WTC11 (cell line): Measurements from ENCODE around the gene OR51D1. TPM values are rescaled to one million over a fixed set of nuclear protein-coding genes. Genes with fewer than 3 reads are reported as not detected.

Experiments
- ATAC-seq: fragments of 200-7000 bp; cut with Tn5 transposase; 2 replicates; pipeline ENCODE4 v1.10.0; 2021; ENCODE audit warnings: mild to moderate bottlenecking, moderate library complexity
- CTCF ChIA-PET: fragments of 300-600 bp; sonication (Branson Sonifier 250); formaldehyde crosslinking; loops from one replicate; lab custom pipeline; 2021; ENCODE audit warnings: antibody characterized with exemption; lab: Charles Lee
- POLR2A ChIA-PET: fragments of 350-600 bp; sonication (Branson Sonifier 250); formaldehyde crosslinking; loops from one replicate; lab custom pipeline; 2021; ENCODE audit warnings: antibody characterized with exemption; lab: Charles Lee
- DNase-seq: peaks from one replicate; pipeline ENCODE4 v3.0.0; 2021; ENCODE audit warnings: low spot score
- H3K27ac Mint-ChIP-seq: 2 replicates; pipeline ENCODE4 v1.8.0; 2021; ENCODE audit warnings: mixed read lengths
- H3K27me3 Mint-ChIP-seq: 2 replicates; pipeline ENCODE4 v1.8.0; 2021; ENCODE audit warnings: low read depth, mild to moderate bottlenecking, moderate library complexity, mixed read lengths
- H3K36me3 Mint-ChIP-seq: 2 replicates; pipeline ENCODE4 v1.8.0; 2021; ENCODE audit warnings: mixed read lengths
- H3K4me1 Mint-ChIP-seq: 2 replicates; pipeline ENCODE4 v1.8.0; 2022; ENCODE audit warnings: mixed read lengths
- H3K4me3 Mint-ChIP-seq: 2 replicates; pipeline ENCODE4 v1.8.0; 2021; ENCODE audit warnings: mild to moderate bottlenecking, moderate library complexity, mixed read lengths
- H3K9me3 Mint-ChIP-seq: 2 replicates; pipeline ENCODE4 v1.8.0; 2021; ENCODE audit warnings: mixed read lengths
- ARID4B ChIP-seq: sonication (generic); formaldehyde crosslinking; IDR thresholded peaks from 2 replicates; pipeline ENCODE4 v1.8.0; 2023; ENCODE audit warnings: missing genetic modification reagents, mild to moderate bottlenecking, borderline replicate concordance
- CDX4 ChIP-seq: fragments of 250-450 bp; sonication (Bioruptor Pico); IDR thresholded peaks from 2 replicates; pipeline ENCODE4 v1.9.0; 2021; ENCODE audit warnings: moderate library complexity, mild to moderate bottlenecking, inconsistent platforms, borderline replicate concordance
- ELF4 ChIP-seq: sonication (generic); formaldehyde crosslinking; IDR thresholded peaks from 2 replicates; pipeline ENCODE4 v1.8.1; 2022; ENCODE audit warnings: low read depth, mild to moderate bottlenecking, moderate library complexity, missing genetic modification reagents
- GTF2I ChIP-seq: fragments of 250-450 bp; sonication (Bioruptor Pico); conservative IDR thresholded peaks from 2 replicates; pipeline ENCODE4 v1.4.0; 2021; ENCODE audit warnings: mild to moderate bottlenecking
- JUN ChIP-seq: sonication (generic); formaldehyde crosslinking; IDR thresholded peaks from 2 replicates; pipeline ENCODE4 v1.8.0; 2023; ENCODE audit warnings: mild to moderate bottlenecking, missing genetic modification reagents
- NR1H2 ChIP-seq: sonication (generic); formaldehyde crosslinking; IDR thresholded peaks from 2 replicates; pipeline ENCODE4 v1.9.0; 2021; ENCODE audit warnings: mild to moderate bottlenecking, moderate library complexity, missing genetic modification reagents
- PRRX2 ChIP-seq: fragments of 250-450 bp; sonication (Bioruptor Pico); IDR thresholded peaks from 2 replicates; pipeline ENCODE4 v1.8.0; 2021; ENCODE audit warnings: mild to moderate bottlenecking
- STAT6 ChIP-seq: sonication (generic); formaldehyde crosslinking; conservative IDR thresholded peaks from 2 replicates; pipeline ENCODE4 v1.8.1; 2023; ENCODE audit warnings: mild to moderate bottlenecking, low read depth, missing genetic modification reagents, moderate library complexity
- TEAD1 ChIP-seq: sonication (generic); formaldehyde crosslinking; IDR thresholded peaks from 2 replicates; pipeline ENCODE4 v1.8.0; 2022; ENCODE audit warnings: mild to moderate bottlenecking, missing genetic modification reagents
- TEAD4 ChIP-seq: sonication (generic); formaldehyde crosslinking; IDR thresholded peaks from 2 replicates; pipeline ENCODE4 v1.8.0; 2022; ENCODE audit warnings: mild to moderate bottlenecking, missing genetic modification reagents
- ZNF138 ChIP-seq: sonication (generic); formaldehyde crosslinking; conservative IDR thresholded peaks from 2 replicates; pipeline ENCODE4 v1.8.1; 2022; ENCODE audit warnings: mild to moderate bottlenecking, moderate library complexity, missing genetic modification reagents
- ZNF219 ChIP-seq: sonication (generic); formaldehyde crosslinking; IDR thresholded peaks from 2 replicates; pipeline ENCODE4 v1.8.0; 2023; ENCODE audit warnings: missing genetic modification reagents, mild to moderate bottlenecking, borderline replicate concordance
- ZNF263 ChIP-seq: sonication (generic); formaldehyde crosslinking; IDR thresholded peaks from 2 replicates; pipeline ENCODE4 v1.8.1; 2022; ENCODE audit warnings: low read depth, mild to moderate bottlenecking, moderate library complexity, missing genetic modification reagents
- ZNF281 ChIP-seq: sonication (generic); formaldehyde crosslinking; IDR thresholded peaks from 2 replicates; pipeline ENCODE4 v1.8.0; 2023; ENCODE audit warnings: mild to moderate bottlenecking, missing genetic modification reagents
- total RNA-seq: library from RNA; stranded (reverse); gene quantifications from 3 replicates; pipeline ENCODE4 v1.2.3, GENCODE V29; 2021
- TF ChIP-seq, protein P1 (sequence below): sonication (generic); formaldehyde crosslinking; IDR thresholded peaks from 2 replicates; pipeline ENCODE4 v1.8.1; 2022; ENCODE audit warnings: mild to moderate bottlenecking, moderate library complexity, missing genetic modification reagents
- TF ChIP-seq, protein P2 (sequence below): sonication (generic); formaldehyde crosslinking; IDR thresholded peaks from 2 replicates; pipeline ENCODE4 v1.8.0; 2022; ENCODE audit warnings: missing genetic modification reagents

Gene OR51D1
- total RNA-seq, 1 experiment from 2014 or later = not detected

DNA sequence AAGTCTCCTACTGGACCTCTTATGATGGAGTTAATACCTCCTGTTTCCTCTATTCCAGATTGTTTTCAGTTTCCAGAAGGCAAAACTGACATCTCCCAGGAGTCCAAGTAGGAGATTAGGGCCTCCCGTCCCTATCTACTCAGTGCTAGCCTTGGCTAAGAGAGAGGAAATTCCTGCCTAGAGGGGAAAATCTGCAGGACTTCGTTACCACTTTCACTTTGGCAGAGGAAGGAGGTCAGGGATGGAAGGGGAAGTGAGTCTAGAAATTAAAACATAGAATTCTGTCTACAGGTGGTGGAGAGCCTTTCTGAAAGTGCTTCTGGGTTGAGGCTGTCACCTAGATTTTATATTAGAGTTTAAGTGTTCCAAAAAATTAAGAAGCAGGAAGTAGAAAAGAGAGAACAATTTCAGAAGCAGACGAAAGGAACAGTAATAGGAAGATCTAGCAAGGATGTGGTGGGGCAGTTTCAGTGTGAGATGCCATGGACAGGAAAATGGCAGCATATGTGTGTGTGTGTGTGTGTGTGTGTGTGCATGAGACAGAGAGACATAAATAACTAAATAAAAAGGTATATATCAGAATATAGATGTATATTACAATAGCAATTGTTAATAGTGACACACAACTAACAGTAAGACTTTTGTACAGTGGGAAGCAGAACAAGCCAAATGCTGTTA lies 26.9 kb upstream of the OR51D1 start (continued):
- no peak for TF ChIP-seq STAT6 (CRISPR knock-in tag)
- no peak for TF ChIP-seq ZNF263 (CRISPR knock-in tag)
- TF ChIP-seq NR1H2 (CRISPR knock-in tag) = no peak
- TF ChIP-seq ZNF281 (CRISPR knock-in tag) = no peak
- no peak for TF ChIP-seq ARID4B (CRISPR knock-in tag)
- TF ChIP-seq TEAD1 (CRISPR knock-in tag) = no peak
- no peak for TF ChIP-seq CDX4 (CRISPR knock-in tag)
- TF ChIP-seq, protein P1, sequence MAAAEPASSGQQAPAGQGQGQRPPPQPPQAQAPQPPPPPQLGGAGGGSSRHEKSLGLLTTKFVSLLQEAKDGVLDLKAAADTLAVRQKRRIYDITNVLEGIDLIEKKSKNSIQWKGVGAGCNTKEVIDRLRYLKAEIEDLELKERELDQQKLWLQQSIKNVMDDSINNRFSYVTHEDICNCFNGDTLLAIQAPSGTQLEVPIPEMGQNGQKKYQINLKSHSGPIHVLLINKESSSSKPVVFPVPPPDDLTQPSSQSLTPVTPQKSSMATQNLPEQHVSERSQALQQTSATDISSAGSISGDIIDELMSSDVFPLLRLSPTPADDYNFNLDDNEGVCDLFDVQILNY (CRISPR knock-in tag) = no peak
- no peak for TF ChIP-seq PRRX2 (CRISPR knock-in tag)
- no peak for TF ChIP-seq GTF2I (CRISPR knock-in tag)
- no peak for TF ChIP-seq JUN (CRISPR knock-in tag)
- no peak for TF ChIP-seq ZNF219 (CRISPR knock-in tag)

DNA sequence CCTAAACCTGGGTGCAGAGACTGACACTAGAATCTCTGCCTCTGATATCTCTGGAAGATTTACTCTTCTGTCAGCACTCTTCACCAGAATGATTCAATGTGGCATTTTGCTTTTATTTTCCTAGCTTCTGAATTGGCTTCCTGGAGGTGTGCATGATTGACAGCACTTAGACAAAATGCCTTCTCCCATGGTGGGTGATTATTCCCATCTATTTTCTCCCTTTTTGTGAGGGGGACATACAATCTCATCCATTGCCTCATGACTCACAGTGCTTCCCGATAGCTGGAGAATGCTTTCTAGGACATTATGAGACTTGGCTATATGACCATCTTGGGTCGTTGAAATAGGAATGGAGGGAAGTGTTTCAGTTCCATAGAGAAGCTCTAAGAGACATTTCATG lies 25.3 kb upstream of the OR51D1 start:
- no peak for ATAC-seq
- ChIA-PET CTCF (interaction anchor here (0.7 kb wide), 1 partner anchor 25 kb away, joined by 4 read pairs; no protein-coding TSS in a partner anchor), POLR2A (no interaction called here)
- Mint-ChIP-seq H3K27me3 (peaks cover 22% of the 10 kb centered on the region), H3K36me3 (no peaks in the 10 kb centered on the region), H3K4me1 (peaks cover 7% of the 10 kb centered on the region), H3K4me3 (no peak overlapping the region), H3K27ac (no peak overlapping the region), H3K9me3 (peaks cover 13% of the 10 kb centered on the region)
- TF ChIP-seq, protein P2, sequence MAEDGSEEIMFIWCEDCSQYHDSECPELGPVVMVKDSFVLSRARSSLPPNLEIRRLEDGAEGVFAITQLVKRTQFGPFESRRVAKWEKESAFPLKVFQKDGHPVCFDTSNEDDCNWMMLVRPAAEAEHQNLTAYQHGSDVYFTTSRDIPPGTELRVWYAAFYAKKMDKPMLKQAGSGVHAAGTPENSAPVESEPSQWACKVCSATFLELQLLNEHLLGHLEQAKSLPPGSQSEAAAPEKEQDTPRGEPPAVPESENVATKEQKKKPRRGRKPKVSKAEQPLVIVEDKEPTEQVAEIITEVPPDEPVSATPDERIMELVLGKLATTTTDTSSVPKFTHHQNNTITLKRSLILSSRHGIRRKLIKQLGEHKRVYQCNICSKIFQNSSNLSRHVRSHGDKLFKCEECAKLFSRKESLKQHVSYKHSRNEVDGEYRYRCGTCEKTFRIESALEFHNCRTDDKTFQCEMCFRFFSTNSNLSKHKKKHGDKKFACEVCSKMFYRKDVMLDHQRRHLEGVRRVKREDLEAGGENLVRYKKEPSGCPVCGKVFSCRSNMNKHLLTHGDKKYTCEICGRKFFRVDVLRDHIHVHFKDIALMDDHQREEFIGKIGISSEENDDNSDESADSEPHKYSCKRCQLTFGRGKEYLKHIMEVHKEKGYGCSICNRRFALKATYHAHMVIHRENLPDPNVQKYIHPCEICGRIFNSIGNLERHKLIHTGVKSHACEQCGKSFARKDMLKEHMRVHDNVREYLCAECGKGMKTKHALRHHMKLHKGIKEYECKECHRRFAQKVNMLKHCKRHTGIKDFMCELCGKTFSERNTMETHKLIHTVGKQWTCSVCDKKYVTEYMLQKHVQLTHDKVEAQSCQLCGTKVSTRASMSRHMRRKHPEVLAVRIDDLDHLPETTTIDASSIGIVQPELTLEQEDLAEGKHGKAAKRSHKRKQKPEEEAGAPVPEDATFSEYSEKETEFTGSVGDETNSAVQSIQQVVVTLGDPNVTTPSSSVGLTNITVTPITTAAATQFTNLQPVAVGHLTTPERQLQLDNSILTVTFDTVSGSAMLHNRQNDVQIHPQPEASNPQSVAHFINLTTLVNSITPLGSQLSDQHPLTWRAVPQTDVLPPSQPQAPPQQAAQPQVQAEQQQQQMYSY = no peak
- TF ChIP-seq ELF4 (CRISPR knock-in tag) (no peak), TEAD4 (CRISPR knock-in tag) (no peak), ZNF138 (CRISPR knock-in tag) (no peak)
- no peak for DNase-seq
